CD8-positive, alpha-beta memory T cell (primary cell): ENCODE results near the gene RAB9A. TPM values are rescaled to one million over a fixed set of nuclear protein-coding genes. Genes with fewer than 3 reads are reported as not detected.

Experiments
- CTCF ChIA-PET: fragments of 350-600 bp; sonication (Branson Sonifier 250); formaldehyde crosslinking; loops from one replicate; lab custom pipeline; 2021; ENCODE audit warnings: antibody characterized with exemption; lab: Charles Lee
- POLR2A ChIA-PET: fragments of 350-600 bp; sonication (Branson Sonifier 250); formaldehyde crosslinking; loops from one replicate; lab custom pipeline; 2021; ENCODE audit warnings: antibody characterized with exemption; lab: Charles Lee
- DNase-seq, 5 donors: peaks; one replicate each; pipeline versions ENCODE4 v3.0.0 to v3.0.0-alpha.2; 2020 to 2022; ENCODE audit warnings: mixed read lengths in 1 of 5
- H3K27ac ChIP-seq: one replicate; pipeline ENCODE4 v1.7.0; 2013; ENCODE audit warnings: low read depth, mild to moderate bottlenecking, low read length, moderate library complexity
- H3K27me3 ChIP-seq: 2 replicates; pipeline ENCODE4 v1.7.0; 2013; ENCODE audit warnings: low read length, mild to moderate bottlenecking; ENCODE audit not compliant: insufficient read depth, poor library complexity, severe bottlenecking
- H3K36me3 ChIP-seq: 2 replicates; pipeline ENCODE4 v1.7.0; 2013; ENCODE audit warnings: mild to moderate bottlenecking, low read length, moderate library complexity; ENCODE audit not compliant: insufficient read depth
- H3K4me1 ChIP-seq: 2 replicates; pipeline ENCODE4 v1.7.0; 2013; ENCODE audit warnings: mild to moderate bottlenecking, low read length, moderate library complexity; ENCODE audit not compliant: insufficient read depth
- H3K4me3 ChIP-seq: 2 replicates; pipeline ENCODE4 v1.7.0; 2013; ENCODE audit warnings: mild to moderate bottlenecking, low read length
- H3K9me3 ChIP-seq: 2 replicates; pipeline ENCODE4 v1.7.0; 2013; ENCODE audit warnings: mild to moderate bottlenecking, low read length
- H3K27ac Mint-ChIP-seq, 8 donors: one replicate each; pipeline ENCODE4 v1.8.0; 2020 to 2021; ENCODE audit warnings: mixed read lengths in 8 of 8, mild to moderate bottlenecking in 6 of 8, inconsistent platforms in 3 of 8, moderate library complexity in 3 of 8
- H3K27me3 Mint-ChIP-seq, 2 donors: one replicate each; pipeline ENCODE4 v1.8.0; 2020 to 2021; ENCODE audit warnings: mixed read lengths in 2 of 2, mild to moderate bottlenecking in 1 of 2, moderate library complexity in 1 of 2
- H3K36me3 Mint-ChIP-seq, 3 donors: one replicate each; pipeline ENCODE4 v1.8.0; 2020 to 2021; ENCODE audit warnings: mixed read lengths in 3 of 3, inconsistent platforms in 1 of 3, mild to moderate bottlenecking in 1 of 3
- H3K4me1 Mint-ChIP-seq, 3 donors: one replicate each; pipeline ENCODE4 v1.8.0; 2020 to 2021; ENCODE audit warnings: mixed read lengths in 3 of 3, inconsistent platforms in 1 of 3, mild to moderate bottlenecking in 1 of 3
- H3K4me3 Mint-ChIP-seq, 7 donors: one replicate each; pipeline ENCODE4 v1.8.0; 2020 to 2021; ENCODE audit warnings: mixed read lengths in 7 of 7, mild to moderate bottlenecking in 6 of 7, moderate library complexity in 4 of 7, inconsistent platforms in 2 of 7
- H3K9me3 Mint-ChIP-seq, 5 donors: one replicate each; pipeline ENCODE4 v1.8.0; 2020 to 2022; ENCODE audit warnings: mixed read lengths in 5 of 5, mild to moderate bottlenecking in 3 of 5, moderate library complexity in 2 of 5, inconsistent platforms in 1 of 5
- polyA plus RNA-seq: library from polyadenylated mRNA; unstranded; fragments of 300-500 nt; fragmentation: Illumina TruSeq; gene quantifications from one replicate; pipeline ENCODE4 v1.2.3, GENCODE V29; 2021
- total RNA-seq, 2 experiments: library from RNA; stranded (reverse); gene quantifications; one replicate each; pipeline ENCODE4 v1.2.3, GENCODE V29; 2021

Gene RAB9A
- total and polyA plus RNA-seq, 3 experiments from 2014 or later, result 27.1 to 48.1 (median 32.8) TPM

DNA sequence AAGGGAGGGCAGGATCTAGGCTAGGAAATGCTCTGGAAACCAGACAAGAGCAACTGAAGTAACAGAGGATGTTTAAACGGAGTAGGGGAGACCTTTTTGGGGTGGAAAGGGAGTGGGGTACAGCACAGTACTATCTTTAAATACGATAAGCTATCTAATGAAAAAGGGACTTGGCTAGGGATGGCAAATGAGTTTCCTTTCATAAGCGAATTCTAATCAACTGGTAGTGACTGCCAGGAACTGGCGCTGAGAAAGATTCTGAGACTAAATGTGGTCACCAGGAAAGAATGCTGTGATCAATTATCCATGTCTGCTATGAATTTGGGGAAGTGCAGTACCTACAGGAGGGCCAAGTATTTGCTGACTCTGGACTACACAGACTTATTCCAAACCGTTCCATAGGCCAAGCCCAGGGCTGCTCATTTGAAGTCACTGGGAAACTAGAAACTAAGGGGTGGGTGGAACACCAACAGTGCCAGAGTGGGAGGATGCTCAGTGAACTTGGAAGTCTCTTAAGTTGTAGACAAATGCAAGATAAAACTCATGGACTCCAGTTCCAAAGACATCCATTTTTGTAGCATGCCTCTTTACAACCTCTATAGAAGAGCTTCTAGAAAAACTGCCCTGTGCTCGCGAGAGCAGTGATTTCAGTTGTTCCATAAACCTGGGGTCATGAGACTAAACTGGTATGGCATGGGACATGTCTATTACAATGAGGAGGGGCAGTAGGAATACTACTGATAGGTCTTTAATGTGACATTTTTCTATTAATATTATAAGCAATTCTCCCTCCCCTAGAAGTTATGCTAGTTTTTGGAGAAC, 43.5 kb downstream of the RAB9A start:
- ChIA-PET CTCF (interaction anchor here (2.8 kb wide), 1 partner anchor 7 kb away, joined by 13 read pairs; no protein-coding TSS in a partner anchor), POLR2A (interaction anchor here (1.2 kb wide), 1 partner anchor 45 kb away, joined by 4 read pairs; no protein-coding TSS in a partner anchor)
- DNase-seq, result no peak
- Histone ChIP-seq H3K36me3 (no peaks in the 10 kb centered on the region), H3K4me3 (no peak overlapping the region), H3K4me1 (peaks cover 25% of the 10 kb centered on the region), H3K9me3 (no peaks in the 10 kb centered on the region), H3K27me3 (no peaks in the 10 kb centered on the region), H3K27ac (no peak overlapping the region)
- Mint-ChIP-seq H3K4me1 (peaks cover 73 to 81% (median 74%) of the 10 kb centered on the region in 3 donors), H3K9me3 (peaks cover 0 to 8% (median 3%) of the 10 kb centered on the region in 5 donors), H3K27me3 (peaks cover 0 to under 1% of the 10 kb centered on the region in 2 donors), H3K4me3 (peak overlapping the region; percentile 23 to 99 (median 95)), H3K27ac (peak overlapping the region; percentile 29 to 99 (median 98)), H3K36me3 (peaks cover 17 to 63% (median 27%) of the 10 kb centered on the region in 3 donors)

GRCh38 chrX:13733506-13733905, 44.6 kb downstream of the RAB9A start:
- H3K4me3 Mint-ChIP-seq, result peak overlapping the region; percentile 94 to 99 (median 98)
- peak overlapping the region; percentile 98 to 99 (median 99) for H3K27ac Mint-ChIP-seq
- Histone ChIP-seq H3K27me3 (no peaks in the 10 kb centered on the region), H3K4me3 (peak overlapping the region; percentile 86), H3K36me3 (no peaks in the 10 kb centered on the region), H3K9me3 (no peaks in the 10 kb centered on the region), H3K27ac (peak overlapping the region; percentile 93), H3K4me1 (peaks cover 34% of the 10 kb centered on the region)
- ChIA-PET POLR2A (interaction anchor here (2.3 to 2.5 kb wide), 2 partner anchors 8 to 14 kb away, joined by 15 to 23 read pairs; no protein-coding TSS in a partner anchor), CTCF (interaction anchor here (1.1 to 2.8 kb wide), 3 partner anchors 8 to 15 kb away, joined by 3 to 13 read pairs (median 5); no protein-coding TSS in a partner anchor)
- DNase-seq, result no peak
- peaks cover 0 to 4% (median 0%) of the 10 kb centered on the region in 5 donors for H3K9me3 Mint-ChIP-seq
- H3K27me3 Mint-ChIP-seq, result no peaks in the 10 kb centered on the region
- peaks cover 67 to 81% (median 70%) of the 10 kb centered on the region in 3 donors for H3K4me1 Mint-ChIP-seq
- H3K36me3 Mint-ChIP-seq, result peaks cover 16 to 57% (median 21%) of the 10 kb centered on the region in 3 donors

DNA sequence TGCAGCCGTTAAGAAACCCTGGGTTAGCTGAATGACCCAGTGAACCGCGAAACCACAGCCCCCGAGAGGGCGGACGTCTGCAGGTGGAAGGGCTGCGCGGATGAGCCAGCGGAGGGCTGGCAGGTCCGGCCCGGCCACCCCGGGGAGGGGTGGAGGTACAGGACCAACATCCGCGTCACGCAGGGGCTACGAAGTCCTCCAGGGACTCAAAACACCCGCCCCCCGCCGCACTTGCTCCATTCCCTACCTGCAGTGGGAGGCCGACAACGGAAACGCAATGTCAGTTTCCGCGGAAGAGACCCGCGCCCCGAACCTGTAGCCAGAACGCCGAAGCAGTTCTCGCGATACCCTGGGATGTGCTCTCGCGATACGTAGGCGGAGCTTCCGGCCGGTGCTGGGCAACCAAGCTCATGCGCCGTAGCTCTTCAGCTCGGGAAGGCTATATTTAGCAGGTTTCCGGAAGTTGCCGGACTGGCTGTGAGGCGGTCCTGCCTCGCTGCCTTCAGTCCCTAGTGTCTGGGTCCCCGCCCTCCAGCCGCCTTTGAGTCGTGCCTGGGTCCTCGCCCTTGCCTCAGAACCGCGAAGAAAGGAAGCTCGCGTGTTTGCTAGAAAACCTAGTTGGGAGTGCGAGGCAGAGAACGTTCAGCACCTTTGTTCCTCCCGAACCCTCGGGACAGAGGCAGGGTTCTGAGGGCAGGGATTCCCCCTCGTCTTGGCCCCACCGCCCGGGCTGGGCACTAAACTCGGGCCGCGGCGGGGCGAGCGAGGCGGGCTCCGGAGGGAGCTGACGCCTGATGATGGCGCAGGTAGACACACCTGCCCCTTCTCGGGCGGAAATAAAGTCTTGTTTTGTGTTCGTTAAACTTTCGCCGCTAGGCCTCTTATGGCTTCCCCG, 45.6 kb downstream of the RAB9A start, which contains the start of the genes OFD1 and TRAPPC2:
Gene OFD1 (plus strand): TSS at position 471 of the 895 bp plus-strand sequence. CDS start 324 bp downstream, at position 795.
Gene TRAPPC2 (minus strand): TSS at position 343 of the 895 bp plus-strand sequence. CDS start 14,657 bp downstream, outside the sequence.
- peak within 1 kb of the TSS; percentile 86 for H3K4me3 ChIP-seq

GRCh38 chrX:13741695-13742094, 52.8 kb downstream of the RAB9A start:
- Histone ChIP-seq H3K4me3 (no peak overlapping the region), H3K9me3 (no peaks in the 10 kb centered on the region), H3K36me3 (no peaks in the 10 kb centered on the region), H3K4me1 (peaks cover 22% of the 10 kb centered on the region), H3K27me3 (no peaks in the 10 kb centered on the region), H3K27ac (no peak overlapping the region)
- Mint-ChIP-seq H3K36me3 (peaks cover 4 to 55% (median 20%) of the 10 kb centered on the region in 3 donors), H3K27ac (peak overlapping the region; percentile 94 to 98 (median 96)), H3K4me1 (peaks cover 30 to 58% (median 50%) of the 10 kb centered on the region in 3 donors), H3K9me3 (no peaks in the 10 kb centered on the region), H3K27me3 (peaks cover 0 to 7% of the 10 kb centered on the region in 2 donors), H3K4me3 (peak overlapping the region in 3 of 7 donors; percentile 42 to 82 (median 44))
- CTCF ChIA-PET, result interaction anchor here (1.2 kb wide), 1 partner anchor 18 kb away, joined by 3 read pairs; no protein-coding TSS in a partner anchor
- POLR2A ChIA-PET, result no interaction called here
- DNase-seq, result no peak

More for the DNA sequence above, 45.6 kb downstream of the RAB9A start, which contains the start of the genes OFD1 and TRAPPC2:
- H3K9me3 Mint-ChIP-seq, result peaks cover 0 to 4% (median 0%) of the 10 kb centered on the region in 5 donors
- peak within 1 kb of the TSS; percentile 98 to 99 (median 99) for H3K27ac Mint-ChIP-seq
- H3K4me1 ChIP-seq, result peaks cover 34% of the 10 kb centered on the region
- no peaks in the 10 kb centered on the region for H3K27me3 Mint-ChIP-seq
- H3K4me3 Mint-ChIP-seq, result peak within 1 kb of the TSS; percentile 94 to 99 (median 98)
- peak; percentile 81 to 95 (median 88) for DNase-seq
- ChIA-PET POLR2A (interaction anchor here (0.5 to 2.5 kb wide), 15 partner anchors 8 to 754 kb away, joined by 3 to 23 read pairs (median 4); partner anchors contain the start of gene RAB9A), CTCF (interaction anchor here (0.7 to 3.1 kb wide), 16 partner anchors 8 to 295 kb away, joined by 3 to 16 read pairs (median 4); partner anchors contain the start of gene RAB9A)
- H3K9me3 ChIP-seq, result no peaks in the 10 kb centered on the region
- H3K27me3 ChIP-seq, result no peaks in the 10 kb centered on the region
- H3K4me1 Mint-ChIP-seq, result peaks cover 59 to 74% (median 63%) of the 10 kb centered on the region in 3 donors
- H3K27ac ChIP-seq, result peak within 1 kb of the TSS; percentile 93
- H3K36me3 Mint-ChIP-seq, result peaks cover 10 to 51% (median 14%) of the 10 kb centered on the region in 3 donors
- H3K36me3 ChIP-seq, result no peaks in the 10 kb centered on the region

GRCh38 chrX:13742397-13743176, 53.7 kb downstream of the RAB9A start:
- Histone ChIP-seq H3K36me3 (no peaks in the 10 kb centered on the region), H3K9me3 (no peaks in the 10 kb centered on the region), H3K4me3 (no peak overlapping the region), H3K27ac (peak overlapping the region; percentile 47), H3K27me3 (no peaks in the 10 kb centered on the region), H3K4me1 (peaks cover 17% of the 10 kb centered on the region)
- Mint-ChIP-seq H3K4me1 (peaks cover 26 to 58% (median 41%) of the 10 kb centered on the region in 3 donors), H3K27ac (peak overlapping the region; percentile 94 to 98 (median 96)), H3K9me3 (no peaks in the 10 kb centered on the region), H3K4me3 (peak overlapping the region; percentile 48 to 84 (median 82)), H3K36me3 (peaks cover 4 to 58% (median 16%) of the 10 kb centered on the region in 3 donors), H3K27me3 (peaks cover 0 to 7% of the 10 kb centered on the region in 2 donors)
- CTCF ChIA-PET, result interaction anchor here (1.1 to 1.2 kb wide), 2 partner anchors 9 to 19 kb away, joined by 3 read pairs; partner anchors contain the start of gene TRAPPC2
- POLR2A ChIA-PET, result interaction anchor here (1.2 kb wide), 1 partner anchor 8 kb away, joined by 3 read pairs; the partner anchor contains the start of genes OFD1 and TRAPPC2
- DNase-seq, result peak; percentile 20 to 63 (median 42)

- Histone ChIP-seq H3K9me3 (no peaks in the 10 kb centered on the region), H3K27me3 (no peaks in the 10 kb centered on the region), H3K4me3 (no peak overlapping the region), H3K27ac (no peak overlapping the region), H3K4me1 (peaks cover 11% of the 10 kb centered on the region), H3K36me3 (peaks cover 5% of the 10 kb centered on the region)
- H3K9me3 Mint-ChIP-seq, result no peaks in the 10 kb centered on the region
- peak overlapping the region in 7 of 8 donors; percentile 9 to 82 (median 72) for H3K27ac Mint-ChIP-seq
- peak in 4 of 5 donors; percentile 10 to 54 (median 28) for DNase-seq
- H3K36me3 Mint-ChIP-seq, result peaks cover 0 to 81% (median 21%) of the 10 kb centered on the region in 3 donors
- CTCF ChIA-PET, result interaction anchor here (0.8 to 1.7 kb wide), 5 partner anchors 10 to 91 kb away, joined by 3 to 6 read pairs (median 4); partner anchors contain the start of gene RAB9A
- peaks cover 21 to 64% (median 40%) of the 10 kb centered on the region in 3 donors for H3K4me1 Mint-ChIP-seq
- no peak overlapping the region for H3K4me3 Mint-ChIP-seq
- H3K27me3 Mint-ChIP-seq, result peaks cover 0 to 1% of the 10 kb centered on the region in 2 donors
- POLR2A ChIA-PET, result no interaction called here
Observed at GRCh38 chrX:13747836-13748235, 58.9 kb downstream of the RAB9A start.
